ENCODE measurements around the gene PICALM. TPM values are rescaled to one million over a fixed set of nuclear protein-coding genes. Genes with fewer than 3 reads are reported as not detected.

Gene PICALM
- total and polyA plus RNA-seq, 9 of the 15 experiments (the other 6 are each of a cell fraction or from before 2014, with no cell fraction given), result 41.3 to 990 (median 309) TPM

GRCh38 chr11:85948884-85949283, 120.0 kb downstream of the PICALM start:
- CTCF ChIA-PET (ENCODE audit: low intra/inter-chr PET ratio), result no interaction called here
- FAIRE-seq (no peak), DNase-seq (ENCODE audit: extremely low read depth in 1 of 4, low spot score in 3 of 4) (no peak), ATAC-seq (no peak)
- no peak overlapping the region for H3K4me2 ChIP-seq (ENCODE audit: insufficient read depth, low read length)
- no peak overlapping the region for H2AFZ ChIP-seq (ENCODE audit: low read depth, low read length)
- H4K20me1 ChIP-seq (replicated peaks; ENCODE audit: control insufficient read depth, insufficient read depth, low read length), result no peaks in the 10 kb centered on the region
- no peaks in the 10 kb centered on the region for H3K9me1 ChIP-seq (ENCODE audit: control insufficient read depth, insufficient read depth, low read length)
- no peak overlapping the region for H3K9ac ChIP-seq (ENCODE audit: insufficient read depth in 1 of 2, low read depth in 2 of 2, low read length in 2 of 2)
- WGBS (ENCODE audit: insufficient coverage, low coverage, missing lambda C conversion rate), result 79% methylated on average over 2 of the region's 2 CpGs
- H3K27ac ChIP-seq (ENCODE audit: extremely low read depth, low read depth, low read length), result no peak overlapping the region
- H3K4me1 ChIP-seq (replicated peaks in 1 of 2; ENCODE audit: control insufficient read depth in 2 of 2, insufficient read depth in 2 of 2, low read length in 2 of 2), result no peaks in the 10 kb centered on the region
- peaks cover 2% of the 10 kb centered on the region; the same call in 2 of the 3 replicates for H3K36me3 ChIP-seq (ENCODE audit: control insufficient read depth, insufficient read depth, low read length)
- in situ Hi-C loops (cut with MboI) (no loop called here), intact Hi-C loops (cut with micrococcal nuclease) (no loop called here)
- TF ChIP-seq IRF1 (CRISPR knock-in tag; IDR thresholded peaks at IDR 0.05; ENCODE audit: borderline replicate concordance), result no peak
- TF ChIP-seq, protein P1, sequence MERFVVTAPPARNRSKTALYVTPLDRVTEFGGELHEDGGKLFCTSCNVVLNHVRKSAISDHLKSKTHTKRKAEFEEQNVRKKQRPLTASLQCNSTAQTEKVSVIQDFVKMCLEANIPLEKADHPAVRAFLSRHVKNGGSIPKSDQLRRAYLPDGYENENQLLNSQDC (CRISPR knock-in tag; IDR thresholded peaks at IDR 0.05), result no peak
- TF ChIP-seq DPF2 (IDR thresholded peaks at IDR 0.05), result no peak
- no peak for TF ChIP-seq ETS2 (tag; IDR thresholded peaks at IDR 0.05; ENCODE audit: borderline replicate concordance, poor library complexity, severe bottlenecking)
- no peak for TF ChIP-seq TBP (optimal IDR thresholded peaks at IDR 0.05; ENCODE audit: low read depth, low read length)
- no peak for TF ChIP-seq ADNP (tag; IDR thresholded peaks at IDR 0.05)
- no peak for TF ChIP-seq NR1H2 (CRISPR knock-in tag; IDR thresholded peaks at IDR 0.05)
- TF ChIP-seq ARNT (IDR thresholded peaks at IDR 0.05), result no peak
- TF ChIP-seq TEAD2 (tag; IDR thresholded peaks at IDR 0.05), result no peak
- TF ChIP-seq, protein P2, sequence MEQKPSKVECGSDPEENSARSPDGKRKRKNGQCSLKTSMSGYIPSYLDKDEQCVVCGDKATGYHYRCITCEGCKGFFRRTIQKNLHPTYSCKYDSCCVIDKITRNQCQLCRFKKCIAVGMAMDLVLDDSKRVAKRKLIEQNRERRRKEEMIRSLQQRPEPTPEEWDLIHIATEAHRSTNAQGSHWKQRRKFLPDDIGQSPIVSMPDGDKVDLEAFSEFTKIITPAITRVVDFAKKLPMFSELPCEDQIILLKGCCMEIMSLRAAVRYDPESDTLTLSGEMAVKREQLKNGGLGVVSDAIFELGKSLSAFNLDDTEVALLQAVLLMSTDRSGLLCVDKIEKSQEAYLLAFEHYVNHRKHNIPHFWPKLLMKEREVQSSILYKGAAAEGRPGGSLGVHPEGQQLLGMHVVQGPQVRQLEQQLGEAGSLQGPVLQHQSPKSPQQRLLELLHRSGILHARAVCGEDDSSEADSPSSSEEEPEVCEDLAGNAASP (IDR thresholded peaks at IDR 0.05), result no peak
- H3K79me2 ChIP-seq (ENCODE audit: control insufficient read depth, insufficient read depth, low read length), result no peaks in the 10 kb centered on the region
- no peaks in the 10 kb centered on the region for H3K27me3 ChIP-seq (ENCODE audit: control insufficient read depth in 2 of 2, insufficient read depth in 2 of 2, low read length in 2 of 2)
- POLR2A ChIA-PET, result interaction anchor here (0.6 to 1.5 kb wide), 2 partner anchors 13 to 50 kb away, joined by 3 to 4 read pairs; no protein-coding TSS in a partner anchor
- no TSS peak for BruUV-seq (replicated peaks)
- H3K4me3 ChIP-seq, result no peak overlapping the region
- no peaks in the 10 kb centered on the region for H3K9me3 ChIP-seq (replicated peaks; ENCODE audit: control insufficient read depth, insufficient read depth, low read depth, low read length)

Measured in K562 (cell line).